HL-60 (cell line): ENCODE measurements around the gene MYO1D.
"Not testable (repeated sequence)": the region's sequence is repeated elsewhere in the genome, so short reads cannot be mapped to it uniquely, and the experiment has no call there.

Source experiments
- DNase-seq, 2 experiments: peaks; one replicate each; pipeline ENCODE4 v3.0.0-alpha.2; 2010 to 2020; ENCODE audit warnings: low read depth in 1 of 2, low spot score in 1 of 2
- H3K27ac ChIP-seq: fragments of 250-450 bp; sonication (Bioruptor Pico); replicated peaks from 2 replicates; pipeline ENCODE4 v1.5.1; 2020; ENCODE audit warnings: mild to moderate bottlenecking, moderate library complexity
- H3K27me3 ChIP-seq: fragments of 250-450 bp; sonication (Bioruptor Pico); 2 replicates; pipeline ENCODE4 v1.5.1; 2021; ENCODE audit warnings: mild to moderate bottlenecking, moderate library complexity; ENCODE audit not compliant: insufficient read depth, poor library complexity, severe bottlenecking
- H3K4me3 ChIP-seq: replicated peaks from 2 replicates; pipeline ENCODE4 v1.5.1; 2011; ENCODE audit warnings: mild to moderate bottlenecking, control low read depth, low read length; ENCODE audit not compliant: insufficient read depth
- CTCF ChIP-seq: IDR thresholded peaks from one replicate; pipeline ENCODE4 v1.5.1; 2011; ENCODE audit warnings: low read length, control low read depth, inconsistent platforms; ENCODE audit not compliant: insufficient read depth
- GABPA ChIP-seq: IDR thresholded peaks from 2 replicates; pipeline ENCODE4 v1.6.1; 2012; ENCODE audit warnings: low read depth
- POLR2AphosphoS5 ChIP-seq: IDR thresholded peaks from 2 replicates; pipeline ENCODE4 v1.6.1; 2012; ENCODE audit warnings: low read depth
- REST ChIP-seq: IDR thresholded peaks from 2 replicates; pipeline ENCODE4 v1.6.1; 2012; ENCODE audit warnings: low read depth; ENCODE audit not compliant: insufficient replicate concordance
- SPI1 ChIP-seq: IDR thresholded peaks from 2 replicates; pipeline ENCODE4 v1.6.1; 2012; ENCODE audit warnings: low read depth, mild to moderate bottlenecking, borderline replicate concordance
- long read RNA-seq: library from polyadenylated mRNA; unstranded; transcript quantifications from one replicate; pipeline ENCODE4 v2.0.0, GENCODE V29; 2020

The MYO1D gene
- long read RNA-seq = 0 reads

- no peak for TF ChIP-seq CTCF
- TF ChIP-seq GABPA = no peak
- no peak for TF ChIP-seq SPI1
- TF ChIP-seq REST = no peak
- no peak for TF ChIP-seq POLR2AphosphoS5
- peak within 1 kb of the TSS; percentile 41 for H3K4me3 ChIP-seq
- no peak for DNase-seq
- peaks cover 16% of the 10 kb centered on the region for H3K27me3 ChIP-seq
- no peak within 1 kb of the TSS for H3K27ac ChIP-seq
These were observed at the start of gene MYO1D for GRCh38 chr17:32876417-32877163. Gene MYO1D, minus strand, starts transcription at chr17:32877124. Its CDS starts 252 bp downstream, at chr17:32876872.

GRCh38 chr17:32926183-32926582 lies 49.3 kb upstream of the MYO1D start:
- TF ChIP-seq CTCF (no peak), GABPA (no peak), REST (no peak), SPI1 (no peak), POLR2AphosphoS5 (no peak)
- Histone ChIP-seq H3K27ac (no peak overlapping the region), H3K4me3 (no peak overlapping the region), H3K27me3 (peaks cover 17% of the 10 kb centered on the region)
- DNase-seq = no peak

- DNase-seq, H3K4me3 ChIP-seq, H3K27ac ChIP-seq, H3K27me3 ChIP-seq: not testable (repeated sequence)
These were observed 47.0 kb upstream of the MYO1D start for GRCh38 chr17:32923905-32924304.

GRCh38 chr17:32921017-32921416 lies 44.1 kb upstream of the MYO1D start:
- TF ChIP-seq GABPA = no peak
- no peak for TF ChIP-seq SPI1
- no peak for TF ChIP-seq CTCF
- no peak for TF ChIP-seq POLR2AphosphoS5
- DNase-seq = no peak
- H3K27ac ChIP-seq = no peak overlapping the region
- no peaks in the 10 kb centered on the region for H3K27me3 ChIP-seq
- H3K4me3 ChIP-seq = no peak overlapping the region
